Peyer's patch (tissue), 4 donors: ENCODE measurements around the gene UBE2E2. TPM values are rescaled to one million over a fixed set of nuclear protein-coding genes. Genes with fewer than 3 reads are reported as not detected.

ENCODE experiments used
- DNase-seq, 3 donors: peaks; one replicate each; pipeline ENCODE4 v3.0.0-alpha.2; 2017 to 2019
- H3K27ac ChIP-seq, 4 donors: fragments of 200-600 bp; sonication (generic); one replicate each; pipeline ENCODE4 v1.5.1; 2016 to 2019
- H3K27me3 ChIP-seq, 2 donors: fragments of 200-600 bp; sonication (generic); one replicate each; pipeline ENCODE4 v1.5.1; 2019
- H3K36me3 ChIP-seq, 3 donors: fragments of 200-600 bp; sonication (generic); one replicate each; pipeline ENCODE4 v1.5.1; 2016 to 2019
- H3K4me1 ChIP-seq, 4 donors: fragments of 200-600 bp; sonication (generic); one replicate each; pipeline ENCODE4 v1.5.1; 2016 to 2019
- H3K4me3 ChIP-seq, 4 donors: fragments of 200-600 bp; sonication (generic); 1 replicate in 3 of 4; 2 replicates in 1 of 4; pipeline ENCODE4 v1.5.1; 2016 to 2019; ENCODE audit warnings: mild to moderate bottlenecking in 1 of 4
- H3K9me3 ChIP-seq, 4 donors: fragments of 200-600 bp; sonication (generic); one replicate each; pipeline ENCODE4 v1.5.1; 2016 to 2019; ENCODE audit warnings: mild to moderate bottlenecking in 1 of 4
- CTCF ChIP-seq, 6 experiments: fragments of 450-650 bp in 4 of 6; fragments of 200-600 bp in 2 of 6; sonication (generic) in 1 of 6; IDR thresholded peaks; one replicate each; pipeline ENCODE4 v1.5.1; 2017 to 2019; ENCODE audit warnings: antibody characterized with exemption in 6 of 6, mild to moderate bottlenecking in 3 of 6, moderate library complexity in 1 of 6
- POLR2A ChIP-seq, 2 donors: fragments of 450-650 bp; IDR thresholded peaks; one replicate each; pipeline ENCODE4 v1.5.1; 2017; ENCODE audit warnings: antibody characterized with exemption in 2 of 2, mild to moderate bottlenecking in 2 of 2, moderate library complexity in 2 of 2
- total RNA-seq, 4 donors: library from RNA; depleted of rRNA; stranded (reverse); fragments of >200 nt; gene quantifications; one replicate each; pipeline ENCODE4 v1.1.0, GENCODE V29; 2016

UBE2E2 gene
- total RNA-seq, 4 donors from 2014 or later: 0.70 to 37.1 (median 20.8) TPM

- no peaks in the 10 kb centered on the region for H3K4me1 ChIP-seq
- TF ChIP-seq CTCF (IDR thresholded peaks at IDR 0.05) (no peak), POLR2A (IDR thresholded peaks at IDR 0.05) (no peak)
- H3K27me3 ChIP-seq: no peaks in the 10 kb centered on the region
- no peak for DNase-seq
- no peak overlapping the region for H3K27ac ChIP-seq
- peaks cover 0 to 4% (median 0%) of the 10 kb centered on the region in 4 donors for H3K9me3 ChIP-seq
- no peaks in the 10 kb centered on the region for H3K36me3 ChIP-seq
- no peak overlapping the region for H3K4me3 ChIP-seq
These were observed 67.3 kb downstream of the UBE2E2 start for GRCh38 chr3:23270423-23270822.

- TF ChIP-seq POLR2A (IDR thresholded peaks at IDR 0.05): no peak
- no peak for TF ChIP-seq CTCF (IDR thresholded peaks at IDR 0.05)
- no peaks in the 10 kb centered on the region for H3K36me3 ChIP-seq
- H3K4me3 ChIP-seq: no peak overlapping the region
- H3K9me3 ChIP-seq: peaks cover 0 to 4% (median 0%) of the 10 kb centered on the region in 4 donors
- no peak overlapping the region for H3K27ac ChIP-seq
- no peak for DNase-seq
- H3K27me3 ChIP-seq: no peaks in the 10 kb centered on the region
- H3K4me1 ChIP-seq: no peaks in the 10 kb centered on the region
These were observed 69.0 kb downstream of the UBE2E2 start for GRCh38 chr3:23271876-23272741.

DNA sequence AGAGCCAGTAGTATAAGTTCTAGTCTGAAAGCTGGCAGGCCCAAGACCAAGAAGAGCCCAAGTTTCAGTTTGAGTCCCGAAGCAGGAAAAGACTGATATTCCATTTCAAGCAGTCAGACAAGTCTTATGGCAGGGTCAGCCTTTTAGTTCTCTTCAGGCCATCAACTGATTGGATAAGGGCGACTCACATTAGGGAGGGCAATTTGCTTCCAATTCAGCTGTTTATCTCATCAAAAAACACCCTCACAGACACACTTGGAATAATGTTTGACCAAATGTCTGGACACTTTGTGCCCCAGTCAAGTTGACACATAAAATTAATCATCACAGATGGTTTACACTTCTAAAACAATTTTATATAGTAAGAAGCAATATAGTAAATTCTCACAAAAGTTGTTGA lies 69.7 kb downstream of the UBE2E2 start:
- peaks cover 0 to 4% (median 0%) of the 10 kb centered on the region in 4 donors for H3K9me3 ChIP-seq
- no peaks in the 10 kb centered on the region for H3K27me3 ChIP-seq
- no peak for TF ChIP-seq POLR2A (IDR thresholded peaks at IDR 0.05)
- no peak for TF ChIP-seq CTCF (IDR thresholded peaks at IDR 0.05)
- H3K27ac ChIP-seq: no peak overlapping the region
- H3K4me3 ChIP-seq: no peak overlapping the region
- DNase-seq: no peak
- H3K4me1 ChIP-seq: no peaks in the 10 kb centered on the region
- no peaks in the 10 kb centered on the region for H3K36me3 ChIP-seq

GRCh38 chr3:23275061-23275460 lies 71.9 kb downstream of the UBE2E2 start:
- Histone ChIP-seq H3K36me3 (no peaks in the 10 kb centered on the region), H3K9me3 (peaks cover 0 to 4% (median 0%) of the 10 kb centered on the region in 4 donors), H3K4me1 (no peaks in the 10 kb centered on the region), H3K4me3 (no peak overlapping the region), H3K27me3 (no peaks in the 10 kb centered on the region), H3K27ac (no peak overlapping the region)
- TF ChIP-seq CTCF (IDR thresholded peaks at IDR 0.05): no peak
- no peak for TF ChIP-seq POLR2A (IDR thresholded peaks at IDR 0.05)
- no peak for DNase-seq

- no peak for DNase-seq
- H3K9me3 ChIP-seq: peaks cover 0 to 4% (median 0%) of the 10 kb centered on the region in 4 donors
- H3K4me3 ChIP-seq: no peak overlapping the region
- TF ChIP-seq CTCF (IDR thresholded peaks at IDR 0.05): no peak
- no peak for TF ChIP-seq POLR2A (IDR thresholded peaks at IDR 0.05)
- H3K36me3 ChIP-seq: no peaks in the 10 kb centered on the region
- no peaks in the 10 kb centered on the region for H3K4me1 ChIP-seq
- no peaks in the 10 kb centered on the region for H3K27me3 ChIP-seq
- H3K27ac ChIP-seq: no peak overlapping the region
These were observed 72.7 kb downstream of the UBE2E2 start for GRCh38 chr3:23275814-23276213.
